Measurements from ENCODE around the gene NTMT1.

GRCh38 chr9:129681924-129682323 lies 56.0 kb downstream of the NTMT1 start:
- no peak for TF ChIP-seq POLR2A (IDR thresholded peaks at IDR 0.05)
- TF ChIP-seq POLR2AphosphoS5 (IDR thresholded peaks at IDR 0.05), result no peak
- TF ChIP-seq CTCF (IDR thresholded peaks at IDR 0.05), result no peak
- no peak for TF ChIP-seq EP300 (IDR thresholded peaks at IDR 0.05)
